ENCODE results near the gene ADGRL3. TPM values are rescaled to one million over a fixed set of nuclear protein-coding genes. Genes with fewer than 3 reads are reported as not detected.

ADGRL3 gene
- total RNA-seq, 1 donor from 2014 or later = not detected

GRCh38 chr4:61772126-61772525 lies 572.0 kb downstream of the ADGRL3 start:
- H3K36me3 Mint-ChIP-seq (ENCODE audit: low read depth) = no peaks in the 10 kb centered on the region
- POLR2A ChIA-PET = no interaction called here
- no peaks in the 10 kb centered on the region for H3K4me1 Mint-ChIP-seq
- peaks cover 3% of the 10 kb centered on the region for H3K9me3 Mint-ChIP-seq
- ATAC-seq (ENCODE audit: low read depth) = no peak
- intact Hi-C loops (cut with micrococcal nuclease) = no loop called here
- CTCF ChIA-PET = no interaction called here
- H3K27me3 Mint-ChIP-seq = no peaks in the 10 kb centered on the region
- no peak for DNase-seq
- no peak overlapping the region for H3K4me3 Mint-ChIP-seq
- no peak overlapping the region for H3K27ac Mint-ChIP-seq
- no peak for TF ChIP-seq CTCF (IDR thresholded peaks at IDR 0.05)

- H3K27me3 Mint-ChIP-seq = no peaks in the 10 kb centered on the region
- H3K9me3 Mint-ChIP-seq = peaks cover 2% of the 10 kb centered on the region
- no peak overlapping the region for H3K27ac Mint-ChIP-seq
- no peak for TF ChIP-seq CTCF (IDR thresholded peaks at IDR 0.05)
- intact Hi-C loops (cut with micrococcal nuclease) = no loop called here
- ATAC-seq (ENCODE audit: low read depth) (no peak), DNase-seq (no peak)
- no peak overlapping the region for H3K4me3 Mint-ChIP-seq
- no peaks in the 10 kb centered on the region for H3K4me1 Mint-ChIP-seq
- H3K36me3 Mint-ChIP-seq (ENCODE audit: low read depth) = no peaks in the 10 kb centered on the region
- POLR2A ChIA-PET = no interaction called here
- CTCF ChIA-PET = no interaction called here
Measured at GRCh38 chr4:61773655-61774245, 573.6 kb downstream of the ADGRL3 start.

DNA sequence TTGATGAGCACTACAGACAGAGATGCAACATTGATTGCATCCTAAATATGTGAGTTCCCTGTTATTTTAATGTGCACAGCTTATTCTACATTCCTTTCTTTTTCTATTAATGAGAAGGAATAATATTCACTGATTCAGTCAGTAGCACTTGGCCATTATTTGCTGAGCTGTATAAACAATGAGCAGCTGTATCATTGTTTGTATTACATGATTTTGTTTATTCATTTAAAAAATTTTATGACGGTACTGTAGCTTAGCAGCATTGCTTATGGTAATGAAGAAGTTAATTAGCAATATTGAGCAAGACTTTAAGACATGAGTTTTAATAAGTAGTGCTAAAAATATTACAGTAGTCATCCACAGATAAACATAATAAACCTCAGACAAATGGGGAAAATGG lies 582.0 kb downstream of the ADGRL3 start:
- DNase-seq (no peak), ATAC-seq (ENCODE audit: low read depth) (no peak)
- H3K36me3 Mint-ChIP-seq (ENCODE audit: low read depth) = no peaks in the 10 kb centered on the region
- H3K4me1 Mint-ChIP-seq = no peaks in the 10 kb centered on the region
- H3K27me3 Mint-ChIP-seq = no peaks in the 10 kb centered on the region
- no peak overlapping the region for H3K4me3 Mint-ChIP-seq
- TF ChIP-seq CTCF (IDR thresholded peaks at IDR 0.05) = no peak
- ChIA-PET CTCF (no interaction called here), POLR2A (no interaction called here)
- H3K27ac Mint-ChIP-seq = no peak overlapping the region
- intact Hi-C loops (cut with micrococcal nuclease) = no loop called here
- no peaks in the 10 kb centered on the region for H3K9me3 Mint-ChIP-seq

- no peak for ATAC-seq (ENCODE audit: low read depth)
- POLR2A ChIA-PET = no interaction called here
- Mint-ChIP-seq H3K27me3 (no peaks in the 10 kb centered on the region), H3K27ac (no peak overlapping the region), H3K9me3 (no peaks in the 10 kb centered on the region), H3K4me1 (no peaks in the 10 kb centered on the region), H3K4me3 (no peak overlapping the region), H3K36me3 (ENCODE audit: low read depth) (no peaks in the 10 kb centered on the region)
- CTCF ChIA-PET = no interaction called here
- intact Hi-C loops (cut with micrococcal nuclease) = no loop called here
- DNase-seq = no peak
- TF ChIP-seq CTCF (IDR thresholded peaks at IDR 0.05) = no peak
Measured at GRCh38 chr4:61783050-61783449, 582.9 kb downstream of the ADGRL3 start.

- ATAC-seq (ENCODE audit: low read depth) (no peak), DNase-seq (no peak)
- Mint-ChIP-seq H3K36me3 (ENCODE audit: low read depth) (no peaks in the 10 kb centered on the region), H3K4me3 (no peak overlapping the region), H3K27ac (no peak overlapping the region), H3K27me3 (no peaks in the 10 kb centered on the region), H3K9me3 (no peaks in the 10 kb centered on the region), H3K4me1 (no peaks in the 10 kb centered on the region)
- intact Hi-C loops (cut with micrococcal nuclease) = no loop called here
- ChIA-PET POLR2A (no interaction called here), CTCF (no interaction called here)
- TF ChIP-seq CTCF (IDR thresholded peaks at IDR 0.05) = no peak
Measured at GRCh38 chr4:61785761-61786160, 585.6 kb downstream of the ADGRL3 start.
